ENCODE results near the gene GNG7.

DNA sequence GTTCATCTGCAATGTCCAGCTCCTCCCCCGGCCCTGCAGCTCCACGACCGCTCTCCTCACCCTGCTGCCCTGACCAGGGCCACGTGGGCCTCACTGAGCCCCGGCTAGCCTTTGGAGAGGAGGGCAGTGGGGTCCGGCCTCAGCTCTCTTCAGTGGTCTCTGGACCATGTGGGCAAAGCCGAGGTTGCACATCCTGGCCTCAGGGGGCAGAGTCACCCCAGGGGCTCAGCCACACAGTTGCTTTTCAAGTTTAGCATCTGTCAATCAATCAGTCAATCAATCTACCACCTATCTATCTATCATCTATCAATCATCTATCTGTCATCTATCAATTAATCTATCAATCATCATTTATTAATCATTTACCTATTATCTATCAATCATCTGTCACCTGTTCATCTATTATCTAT, 21.7 kb upstream of the GNG7 start:
- TF ChIP-seq, protein P1, sequence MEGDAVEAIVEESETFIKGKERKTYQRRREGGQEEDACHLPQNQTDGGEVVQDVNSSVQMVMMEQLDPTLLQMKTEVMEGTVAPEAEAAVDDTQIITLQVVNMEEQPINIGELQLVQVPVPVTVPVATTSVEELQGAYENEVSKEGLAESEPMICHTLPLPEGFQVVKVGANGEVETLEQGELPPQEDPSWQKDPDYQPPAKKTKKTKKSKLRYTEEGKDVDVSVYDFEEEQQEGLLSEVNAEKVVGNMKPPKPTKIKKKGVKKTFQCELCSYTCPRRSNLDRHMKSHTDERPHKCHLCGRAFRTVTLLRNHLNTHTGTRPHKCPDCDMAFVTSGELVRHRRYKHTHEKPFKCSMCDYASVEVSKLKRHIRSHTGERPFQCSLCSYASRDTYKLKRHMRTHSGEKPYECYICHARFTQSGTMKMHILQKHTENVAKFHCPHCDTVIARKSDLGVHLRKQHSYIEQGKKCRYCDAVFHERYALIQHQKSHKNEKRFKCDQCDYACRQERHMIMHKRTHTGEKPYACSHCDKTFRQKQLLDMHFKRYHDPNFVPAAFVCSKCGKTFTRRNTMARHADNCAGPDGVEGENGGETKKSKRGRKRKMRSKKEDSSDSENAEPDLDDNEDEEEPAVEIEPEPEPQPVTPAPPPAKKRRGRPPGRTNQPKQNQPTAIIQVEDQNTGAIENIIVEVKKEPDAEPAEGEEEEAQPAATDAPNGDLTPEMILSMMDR (IDR thresholded peaks at IDR 0.05), result no peak
- TF ChIP-seq POLR2A (IDR thresholded peaks at IDR 0.05), result no peak
- no peak for TF ChIP-seq EP300 (IDR thresholded peaks at IDR 0.05)
- no peak for TF ChIP-seq POLR2AphosphoS5 (IDR thresholded peaks at IDR 0.05)
